ENCODE measurements around the gene LAMC1.
"Not testable (repeated sequence)": the region's sequence is repeated elsewhere in the genome, so short reads cannot be mapped to it uniquely, and the experiment has no call there.

Gene LAMC1

GRCh38 chr1:183065168-183065706 is 42.0 kb downstream of the LAMC1 start:
- TF ChIP-seq POLR2A (IDR thresholded peaks at IDR 0.05; ENCODE audit: extremely low read depth, insufficient read length) = no peak
- TF ChIP-seq MYC (IDR thresholded peaks at IDR 0.05; ENCODE audit: low read depth, low read length) = no peak
- TF ChIP-seq MAX (IDR thresholded peaks at IDR 0.05; ENCODE audit: low read depth, low read length) = no peak
- TF ChIP-seq CTCF (IDR thresholded peaks at IDR 0.05; ENCODE audit: low read depth, low read length) = no peak
- H3K4me3 ChIP-seq (ENCODE audit: low read depth, low read length) = no peak overlapping the region

GRCh38 chr1:183066432-183066831 is 43.2 kb downstream of the LAMC1 start:
- not testable (repeated sequence) for DNase-seq (ENCODE audit: low read depth); H3K4me3 ChIP-seq (ENCODE audit: low read depth, low read length)

More at GRCh38 chr1:183065168-183065706, 42.0 kb downstream of the LAMC1 start:
- DNase-seq (ENCODE audit: low read depth) = no peak

- H3K4me3 ChIP-seq (ENCODE audit: low read depth, low read length) = no peak overlapping the region
- TF ChIP-seq MYC (IDR thresholded peaks at IDR 0.05; ENCODE audit: low read depth, low read length) = no peak
- no peak for TF ChIP-seq POLR2A (IDR thresholded peaks at IDR 0.05; ENCODE audit: extremely low read depth, insufficient read length)
- TF ChIP-seq MAX (IDR thresholded peaks at IDR 0.05; ENCODE audit: low read depth, low read length) = no peak
- TF ChIP-seq CTCF (IDR thresholded peaks at IDR 0.05; ENCODE audit: low read depth, low read length) = no peak
- peak; percentile 7 for DNase-seq (ENCODE audit: low read depth)
Measured at GRCh38 chr1:183069562-183070216, 46.5 kb downstream of the LAMC1 start.

GRCh38 chr1:183070234-183070922 is 47.2 kb downstream of the LAMC1 start:
- no peak overlapping the region for H3K4me3 ChIP-seq (ENCODE audit: low read depth, low read length)
- DNase-seq (ENCODE audit: low read depth) = no peak
- TF ChIP-seq MYC (IDR thresholded peaks at IDR 0.05; ENCODE audit: low read depth, low read length) (no peak), POLR2A (IDR thresholded peaks at IDR 0.05; ENCODE audit: extremely low read depth, insufficient read length) (no peak), CTCF (IDR thresholded peaks at IDR 0.05; ENCODE audit: low read depth, low read length) (no peak), MAX (IDR thresholded peaks at IDR 0.05; ENCODE audit: low read depth, low read length) (no peak)

- TF ChIP-seq MAX (IDR thresholded peaks at IDR 0.05; ENCODE audit: low read depth, low read length) (peak; percentile 51; the same call in 1 of the 2 replicates), CTCF (IDR thresholded peaks at IDR 0.05; ENCODE audit: low read depth, low read length) (no peak)
- DNase-seq (ENCODE audit: low read depth) = peak; percentile 86
- H3K4me3 ChIP-seq (ENCODE audit: low read depth, low read length) = no peak overlapping the region
Measured at GRCh38 chr1:183070923-183071618, 47.9 kb downstream of the LAMC1 start.

- not testable (repeated sequence) for H3K4me3 ChIP-seq (ENCODE audit: low read depth, low read length); DNase-seq (ENCODE audit: low read depth)
Measured at GRCh38 chr1:183072595-183072994, 49.4 kb downstream of the LAMC1 start.
